Measurements from ENCODE around the gene FRMD4A.

The FRMD4A gene

DNA sequence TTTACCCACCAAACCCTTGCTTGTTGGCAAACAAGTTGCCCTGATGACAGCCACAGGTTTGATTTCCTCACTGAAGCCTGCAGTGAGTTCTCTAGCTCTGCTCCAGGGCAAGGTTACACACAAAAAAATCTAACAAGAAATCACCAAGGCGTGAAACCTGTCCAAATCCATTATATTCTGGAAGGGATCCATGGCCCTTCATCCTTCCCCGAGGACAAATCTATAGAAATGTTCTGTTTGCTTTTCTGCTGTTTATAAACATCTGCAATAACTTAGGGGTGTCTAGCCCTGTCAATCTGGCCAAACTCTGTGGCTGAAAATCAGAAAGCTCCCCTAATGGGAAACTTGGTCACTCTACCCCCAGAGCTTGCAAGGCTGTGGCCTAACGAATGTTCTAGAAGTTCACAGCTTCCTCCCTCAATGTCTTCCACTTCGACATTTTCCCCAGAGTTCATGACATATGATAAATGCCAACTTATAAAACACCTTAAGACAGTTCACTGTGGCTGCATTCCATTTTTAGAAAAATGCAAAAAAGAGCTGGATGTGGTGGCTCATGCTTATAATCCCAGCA, 579.4 kb downstream of the FRMD4A start:
- H3K27me3 ChIP-seq (replicated peaks; ENCODE audit: control insufficient read depth, insufficient read depth, low read length, poor library complexity, severe bottlenecking) = no peaks in the 10 kb centered on the region

DNA sequence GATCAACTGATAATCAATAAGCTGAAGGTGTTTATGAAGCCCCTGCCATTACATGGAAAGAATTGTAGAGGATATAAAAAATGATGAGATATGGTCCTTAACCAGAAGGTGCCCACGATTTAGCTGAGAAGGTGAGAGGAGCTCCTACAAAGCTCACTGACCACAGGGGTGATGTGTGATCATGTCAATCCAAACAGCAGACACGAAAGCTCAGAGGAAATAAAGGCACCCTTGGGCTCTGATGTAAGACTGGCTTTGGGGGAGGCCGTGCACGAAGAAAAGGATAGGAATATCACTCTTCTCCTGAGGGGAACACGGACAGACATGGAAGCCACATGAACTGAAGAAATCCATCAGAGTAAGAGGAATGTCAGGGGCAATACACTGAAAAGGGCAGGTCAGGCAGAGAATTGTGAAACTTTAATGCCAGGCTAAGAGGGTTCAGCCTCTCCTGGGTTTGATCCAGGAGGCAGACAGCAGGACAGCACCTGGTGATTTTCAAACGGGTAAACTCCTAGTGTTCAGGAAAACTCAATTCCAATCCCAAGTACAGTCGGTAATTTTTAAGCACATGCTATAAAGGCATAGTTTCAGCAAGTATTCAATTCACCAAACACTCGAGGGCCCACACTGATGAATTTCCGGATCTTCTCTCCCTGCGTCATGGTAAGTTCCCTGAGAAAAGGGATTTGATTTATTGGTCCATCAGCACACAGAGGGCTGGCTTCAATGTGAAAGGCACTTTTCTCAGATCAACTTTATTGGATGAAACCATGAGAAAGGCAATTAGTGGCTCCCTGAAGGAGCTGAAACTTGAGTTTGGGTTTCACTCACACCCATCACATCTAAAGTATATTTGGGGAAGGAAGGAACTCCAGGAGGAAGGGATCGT, 580.2 kb downstream of the FRMD4A start:
- Histone ChIP-seq H3K36me3 (ENCODE audit: control insufficient read depth, insufficient read depth, low read length) (no peaks in the 10 kb centered on the region), H3K27ac (ENCODE audit: insufficient read depth, low read length, poor library complexity, severe bottlenecking) (no peak overlapping the region), H3K9me3 (ENCODE audit: control insufficient read depth, low read length) (no peaks in the 10 kb centered on the region), H3K4me3 (ENCODE audit: insufficient read depth, low read depth, low read length, poor library complexity, severe bottlenecking) (no peak overlapping the region), H3K4me1 (ENCODE audit: control insufficient read depth, insufficient read depth, low read length, poor library complexity, severe bottlenecking) (no peaks in the 10 kb centered on the region), H3K27me3 (replicated peaks; ENCODE audit: control insufficient read depth, insufficient read depth, low read length, poor library complexity, severe bottlenecking) (no peaks in the 10 kb centered on the region)
- no peak for DNase-seq

More for the DNA sequence above, 579.4 kb downstream of the FRMD4A start:
- Histone ChIP-seq H3K36me3 (ENCODE audit: control insufficient read depth, insufficient read depth, low read length) (no peaks in the 10 kb centered on the region), H3K4me1 (ENCODE audit: control insufficient read depth, insufficient read depth, low read length, poor library complexity, severe bottlenecking) (no peaks in the 10 kb centered on the region), H3K4me3 (ENCODE audit: insufficient read depth, low read depth, low read length, poor library complexity, severe bottlenecking) (no peak overlapping the region), H3K27ac (ENCODE audit: insufficient read depth, low read length, poor library complexity, severe bottlenecking) (no peak overlapping the region), H3K9me3 (ENCODE audit: control insufficient read depth, low read length) (no peaks in the 10 kb centered on the region)
- DNase-seq = no peak

DNA sequence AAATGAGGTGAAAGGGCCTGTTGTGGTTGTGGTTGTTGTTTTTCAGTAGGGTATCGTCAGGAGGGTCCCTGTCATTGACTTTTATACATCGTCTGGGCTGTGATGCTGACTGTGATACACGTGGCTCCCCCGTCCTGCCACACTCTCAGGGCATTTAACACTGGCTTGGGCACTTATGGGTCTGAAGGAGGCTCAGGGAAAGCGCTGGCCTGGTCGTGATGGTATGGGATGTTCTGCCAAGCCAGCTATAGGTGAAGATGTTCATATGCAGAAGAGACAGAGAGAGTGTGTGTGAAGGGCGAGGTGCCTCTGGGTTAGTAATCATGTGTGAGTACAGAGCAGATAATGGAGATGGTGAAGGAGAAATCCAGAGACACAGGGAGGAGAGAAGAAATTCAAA, 585.5 kb downstream of the FRMD4A start:
- Histone ChIP-seq H3K9me3 (ENCODE audit: control insufficient read depth, low read length) (no peaks in the 10 kb centered on the region), H3K4me3 (ENCODE audit: insufficient read depth, low read depth, low read length, poor library complexity, severe bottlenecking) (no peak overlapping the region), H3K27me3 (replicated peaks; ENCODE audit: control insufficient read depth, insufficient read depth, low read length, poor library complexity, severe bottlenecking) (no peaks in the 10 kb centered on the region), H3K36me3 (ENCODE audit: control insufficient read depth, insufficient read depth, low read length) (no peaks in the 10 kb centered on the region), H3K4me1 (ENCODE audit: control insufficient read depth, insufficient read depth, low read length, poor library complexity, severe bottlenecking) (no peaks in the 10 kb centered on the region), H3K27ac (ENCODE audit: insufficient read depth, low read length, poor library complexity, severe bottlenecking) (no peak overlapping the region)
- DNase-seq = no peak

DNA sequence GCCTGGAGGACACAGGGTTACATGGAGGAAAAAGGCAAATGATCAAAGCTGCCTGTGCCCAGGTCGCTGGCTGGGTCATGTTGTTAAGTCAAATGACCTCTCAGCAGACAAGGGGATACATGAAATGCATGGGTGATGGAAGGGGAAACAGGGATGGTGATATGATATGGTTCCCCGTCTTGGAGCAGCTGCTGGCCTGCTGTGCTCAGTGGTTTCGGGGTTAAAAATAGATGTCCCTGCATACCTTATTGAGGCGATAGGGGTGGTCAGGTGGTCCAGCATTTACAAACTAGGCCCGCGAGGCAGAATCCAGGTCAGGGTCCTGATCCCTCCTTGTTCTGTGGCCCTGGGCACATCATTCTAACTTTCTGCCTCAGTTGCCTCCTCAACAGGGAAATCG, 586.8 kb downstream of the FRMD4A start:
- H3K27ac ChIP-seq (ENCODE audit: insufficient read depth, low read length, poor library complexity, severe bottlenecking) = no peak overlapping the region
- no peak overlapping the region for H3K4me3 ChIP-seq (ENCODE audit: insufficient read depth, low read depth, low read length, poor library complexity, severe bottlenecking)
- no peaks in the 10 kb centered on the region for H3K4me1 ChIP-seq (ENCODE audit: control insufficient read depth, insufficient read depth, low read length, poor library complexity, severe bottlenecking)
- no peaks in the 10 kb centered on the region for H3K27me3 ChIP-seq (replicated peaks; ENCODE audit: control insufficient read depth, insufficient read depth, low read length, poor library complexity, severe bottlenecking)
- H3K9me3 ChIP-seq (ENCODE audit: control insufficient read depth, low read length) = no peaks in the 10 kb centered on the region
- H3K36me3 ChIP-seq (ENCODE audit: control insufficient read depth, insufficient read depth, low read length) = no peaks in the 10 kb centered on the region
- DNase-seq = no peak

DNA sequence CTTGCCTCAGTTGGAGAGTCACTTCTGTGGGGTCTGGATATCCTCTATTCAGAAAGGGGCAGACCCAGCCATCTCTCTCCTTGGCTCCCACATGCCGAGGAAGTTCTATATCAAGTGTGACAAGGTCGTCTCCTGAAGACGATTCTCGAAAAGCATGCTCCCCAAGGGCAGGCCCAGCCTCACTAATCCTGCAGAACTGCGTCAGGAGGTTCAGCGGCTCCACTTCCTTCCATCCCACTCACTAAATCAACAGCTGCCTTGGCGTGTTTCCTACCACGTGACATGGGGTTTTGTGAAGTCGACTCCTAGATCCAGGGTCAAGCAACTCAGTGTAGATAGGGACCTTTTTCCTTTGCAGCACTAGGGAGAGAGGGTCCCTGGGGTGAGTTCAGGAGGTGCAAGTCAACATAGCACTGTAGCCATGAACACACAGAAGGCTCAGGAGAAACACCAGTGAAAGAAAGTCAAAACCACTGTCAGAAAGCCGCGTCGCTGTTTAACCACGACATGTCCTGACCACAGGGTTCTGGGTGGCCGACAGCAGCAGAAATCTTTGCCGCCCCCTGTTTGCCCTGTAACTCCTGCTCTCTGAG, 587.5 kb downstream of the FRMD4A start:
- Histone ChIP-seq H3K27me3 (replicated peaks; ENCODE audit: control insufficient read depth, insufficient read depth, low read length, poor library complexity, severe bottlenecking) (no peaks in the 10 kb centered on the region), H3K9me3 (ENCODE audit: control insufficient read depth, low read length) (no peaks in the 10 kb centered on the region), H3K36me3 (ENCODE audit: control insufficient read depth, insufficient read depth, low read length) (no peaks in the 10 kb centered on the region), H3K27ac (ENCODE audit: insufficient read depth, low read length, poor library complexity, severe bottlenecking) (no peak overlapping the region), H3K4me3 (ENCODE audit: insufficient read depth, low read depth, low read length, poor library complexity, severe bottlenecking) (no peak overlapping the region), H3K4me1 (ENCODE audit: control insufficient read depth, insufficient read depth, low read length, poor library complexity, severe bottlenecking) (no peaks in the 10 kb centered on the region)
- DNase-seq = no peak

DNA sequence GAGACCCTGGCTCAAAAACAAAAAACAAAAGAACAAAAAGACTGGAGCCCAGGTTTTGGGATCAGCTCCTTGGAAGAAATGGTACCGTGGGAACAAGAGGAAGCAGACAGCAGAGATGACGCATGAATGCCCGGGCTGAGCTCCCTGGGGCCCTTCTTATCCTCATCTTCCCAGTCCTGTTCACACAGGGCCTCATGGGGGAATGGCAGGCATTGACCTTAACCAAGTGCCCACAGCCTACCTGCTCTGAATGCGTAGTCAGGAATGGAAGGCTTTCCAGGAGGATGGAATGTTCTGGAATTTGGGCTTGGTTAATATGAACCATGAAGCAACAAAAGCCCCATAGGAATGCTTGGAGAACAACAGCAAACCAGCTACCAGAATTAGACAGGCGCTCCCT, 589.3 kb downstream of the FRMD4A start:
- H3K9me3 ChIP-seq (ENCODE audit: control insufficient read depth, low read length) = no peaks in the 10 kb centered on the region
- H3K4me1 ChIP-seq (ENCODE audit: control insufficient read depth, insufficient read depth, low read length, poor library complexity, severe bottlenecking) = no peaks in the 10 kb centered on the region

DNA sequence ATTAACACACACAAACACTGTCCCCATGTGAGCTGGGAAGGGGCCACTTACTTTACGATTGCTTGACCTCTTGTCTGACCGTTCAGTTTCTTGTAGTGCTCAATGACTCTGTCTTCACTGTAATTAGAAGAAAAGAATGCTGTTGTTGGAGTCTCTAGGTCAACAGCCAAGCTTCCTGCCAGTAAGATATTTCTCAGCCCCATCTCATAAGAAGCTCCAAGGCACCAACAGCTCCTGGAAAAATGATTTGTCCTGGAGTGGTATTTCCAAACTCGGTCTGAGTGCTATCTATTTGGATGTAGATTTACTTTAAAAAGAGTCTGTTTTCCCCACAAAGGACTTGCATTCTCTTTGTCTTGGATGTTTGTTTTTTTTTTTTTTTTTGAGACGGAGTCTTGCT, 590.3 kb downstream of the FRMD4A start:
- Histone ChIP-seq H3K27ac (ENCODE audit: insufficient read depth, low read length, poor library complexity, severe bottlenecking) (no peak overlapping the region), H3K9me3 (ENCODE audit: control insufficient read depth, low read length) (no peaks in the 10 kb centered on the region), H3K4me1 (ENCODE audit: control insufficient read depth, insufficient read depth, low read length, poor library complexity, severe bottlenecking) (no peaks in the 10 kb centered on the region), H3K36me3 (ENCODE audit: control insufficient read depth, insufficient read depth, low read length) (no peaks in the 10 kb centered on the region), H3K4me3 (ENCODE audit: insufficient read depth, low read depth, low read length, poor library complexity, severe bottlenecking) (no peak overlapping the region), H3K27me3 (replicated peaks; ENCODE audit: control insufficient read depth, insufficient read depth, low read length, poor library complexity, severe bottlenecking) (no peaks in the 10 kb centered on the region)
- DNase-seq = no peak

More for the DNA sequence above, 589.3 kb downstream of the FRMD4A start:
- H3K27ac ChIP-seq (ENCODE audit: insufficient read depth, low read length, poor library complexity, severe bottlenecking) = no peak overlapping the region
- no peaks in the 10 kb centered on the region for H3K27me3 ChIP-seq (replicated peaks; ENCODE audit: control insufficient read depth, insufficient read depth, low read length, poor library complexity, severe bottlenecking)
- H3K36me3 ChIP-seq (ENCODE audit: control insufficient read depth, insufficient read depth, low read length) = no peaks in the 10 kb centered on the region
- no peak for DNase-seq
- no peak overlapping the region for H3K4me3 ChIP-seq (ENCODE audit: insufficient read depth, low read depth, low read length, poor library complexity, severe bottlenecking)

DNA sequence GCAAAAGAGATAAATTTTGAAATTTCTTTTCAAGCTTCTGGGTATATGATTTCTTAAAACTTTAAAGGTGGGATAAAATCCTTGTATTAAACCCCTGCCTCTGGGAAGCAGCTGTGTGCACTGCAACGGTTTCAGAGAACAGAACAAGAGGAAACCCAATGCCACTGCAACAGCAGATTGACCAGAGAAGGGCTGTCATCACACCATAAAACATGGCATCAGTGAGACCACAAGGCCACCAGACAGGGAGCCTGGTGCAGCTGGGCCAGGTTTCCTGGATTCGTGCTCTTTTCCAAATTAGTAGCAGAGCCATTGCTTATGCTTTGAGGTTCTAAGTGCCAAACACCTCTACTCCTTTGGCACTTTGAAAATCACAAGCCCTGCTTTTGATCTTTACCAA, 591.5 kb downstream of the FRMD4A start:
- DNase-seq = no peak
- Histone ChIP-seq H3K27ac (ENCODE audit: insufficient read depth, low read length, poor library complexity, severe bottlenecking) (no peak overlapping the region), H3K27me3 (replicated peaks; ENCODE audit: control insufficient read depth, insufficient read depth, low read length, poor library complexity, severe bottlenecking) (no peaks in the 10 kb centered on the region), H3K36me3 (ENCODE audit: control insufficient read depth, insufficient read depth, low read length) (no peaks in the 10 kb centered on the region), H3K9me3 (ENCODE audit: control insufficient read depth, low read length) (no peaks in the 10 kb centered on the region), H3K4me3 (ENCODE audit: insufficient read depth, low read depth, low read length, poor library complexity, severe bottlenecking) (no peak overlapping the region), H3K4me1 (ENCODE audit: control insufficient read depth, insufficient read depth, low read length, poor library complexity, severe bottlenecking) (no peaks in the 10 kb centered on the region)

DNA sequence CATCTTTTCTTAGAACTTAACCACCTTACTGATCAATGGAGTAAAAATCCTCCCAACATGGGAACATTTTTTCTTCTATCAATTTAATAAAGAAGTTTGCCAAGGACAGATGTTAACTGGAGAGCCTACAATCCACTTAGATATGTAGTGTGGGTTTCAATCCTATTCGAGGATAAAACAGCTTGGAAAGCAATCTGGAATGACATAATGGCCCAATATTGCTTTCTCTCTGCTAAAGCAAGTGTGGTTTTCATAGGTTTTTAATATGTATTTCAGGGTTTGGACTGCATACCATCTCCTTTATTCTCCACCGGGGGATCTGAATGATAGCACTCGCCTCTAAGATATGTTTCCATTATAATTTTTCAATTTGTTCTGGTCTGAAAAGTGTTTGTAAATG, 594.2 kb downstream of the FRMD4A start:
- Histone ChIP-seq H3K4me3 (ENCODE audit: insufficient read depth, low read depth, low read length, poor library complexity, severe bottlenecking) (no peak overlapping the region), H3K4me1 (ENCODE audit: control insufficient read depth, insufficient read depth, low read length, poor library complexity, severe bottlenecking) (no peaks in the 10 kb centered on the region), H3K36me3 (ENCODE audit: control insufficient read depth, insufficient read depth, low read length) (no peaks in the 10 kb centered on the region), H3K9me3 (ENCODE audit: control insufficient read depth, low read length) (no peaks in the 10 kb centered on the region), H3K27ac (ENCODE audit: insufficient read depth, low read length, poor library complexity, severe bottlenecking) (no peak overlapping the region), H3K27me3 (replicated peaks; ENCODE audit: control insufficient read depth, insufficient read depth, low read length, poor library complexity, severe bottlenecking) (no peaks in the 10 kb centered on the region)
- no peak for DNase-seq

DNA sequence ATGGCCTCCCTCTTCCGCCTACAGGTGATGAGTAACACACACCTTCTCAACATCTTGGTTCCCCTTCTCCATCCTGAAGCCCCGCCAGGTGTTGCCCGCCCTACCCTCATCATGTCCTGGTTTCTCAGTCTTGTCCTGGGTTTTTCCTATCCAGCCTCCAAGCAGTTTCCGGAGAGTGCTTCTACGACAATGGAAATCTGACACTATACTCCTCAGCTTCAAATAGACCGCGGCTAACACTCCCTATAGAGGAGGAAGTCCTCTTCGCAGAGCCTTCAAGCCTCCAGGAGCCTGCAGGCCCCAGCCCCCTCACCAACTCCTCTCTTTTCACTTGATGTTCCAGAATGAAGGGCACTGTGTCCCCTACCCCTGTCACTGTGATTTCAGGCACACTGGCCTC, 596.6 kb downstream of the FRMD4A start:
- no peak overlapping the region for H3K4me3 ChIP-seq (ENCODE audit: insufficient read depth, low read depth, low read length, poor library complexity, severe bottlenecking)
- H3K4me1 ChIP-seq (ENCODE audit: control insufficient read depth, insufficient read depth, low read length, poor library complexity, severe bottlenecking) = no peaks in the 10 kb centered on the region
- H3K27ac ChIP-seq (ENCODE audit: insufficient read depth, low read length, poor library complexity, severe bottlenecking) = no peak overlapping the region
- no peaks in the 10 kb centered on the region for H3K9me3 ChIP-seq (ENCODE audit: control insufficient read depth, low read length)
- H3K36me3 ChIP-seq (ENCODE audit: control insufficient read depth, insufficient read depth, low read length) = no peaks in the 10 kb centered on the region
- no peaks in the 10 kb centered on the region for H3K27me3 ChIP-seq (replicated peaks; ENCODE audit: control insufficient read depth, insufficient read depth, low read length, poor library complexity, severe bottlenecking)
- DNase-seq = no peak

All from effector memory CD4-positive, alpha-beta T cell (primary cell).